GM20000 (cell line): ENCODE data around the gene RPL38.
A peak's percentile ranks its signal among the peaks of the same experiment; 100 is the strongest.

Experiments used
- DNase-seq: peaks from one replicate; pipeline ENCODE4 v3.0.0; 2012; ENCODE audit warnings: low spot score
- TF ChIP-seq, protein P1 (sequence below): IDR thresholded peaks from 2 replicates; pipeline ENCODE4 v1.5.1; 2012; ENCODE audit warnings: mild to moderate bottlenecking, control low read depth; ENCODE audit errors: extremely low read depth, missing control alignments

Gene RPL38

DNA sequence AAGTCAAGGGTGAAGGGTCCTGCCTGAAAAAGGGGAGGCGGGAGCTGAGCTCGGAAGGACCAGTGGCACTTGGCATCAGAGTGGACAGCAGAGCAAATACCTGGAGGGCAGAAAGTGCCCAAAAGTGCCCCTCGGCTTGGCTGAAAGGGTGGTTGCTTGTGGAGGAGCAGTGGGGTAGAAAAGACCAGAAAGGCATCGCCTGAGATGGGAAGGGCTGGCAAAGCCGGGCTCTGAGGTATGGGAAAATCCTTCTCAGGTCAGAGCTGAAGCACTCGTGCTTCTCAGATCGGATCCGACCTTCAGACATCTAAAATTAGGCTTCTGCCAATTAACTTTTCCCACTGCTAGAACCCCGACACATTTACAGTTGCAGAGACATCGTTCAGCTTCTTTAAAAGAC is 1.5 kb upstream of the RPL38 start:
- TF ChIP-seq, protein P1, sequence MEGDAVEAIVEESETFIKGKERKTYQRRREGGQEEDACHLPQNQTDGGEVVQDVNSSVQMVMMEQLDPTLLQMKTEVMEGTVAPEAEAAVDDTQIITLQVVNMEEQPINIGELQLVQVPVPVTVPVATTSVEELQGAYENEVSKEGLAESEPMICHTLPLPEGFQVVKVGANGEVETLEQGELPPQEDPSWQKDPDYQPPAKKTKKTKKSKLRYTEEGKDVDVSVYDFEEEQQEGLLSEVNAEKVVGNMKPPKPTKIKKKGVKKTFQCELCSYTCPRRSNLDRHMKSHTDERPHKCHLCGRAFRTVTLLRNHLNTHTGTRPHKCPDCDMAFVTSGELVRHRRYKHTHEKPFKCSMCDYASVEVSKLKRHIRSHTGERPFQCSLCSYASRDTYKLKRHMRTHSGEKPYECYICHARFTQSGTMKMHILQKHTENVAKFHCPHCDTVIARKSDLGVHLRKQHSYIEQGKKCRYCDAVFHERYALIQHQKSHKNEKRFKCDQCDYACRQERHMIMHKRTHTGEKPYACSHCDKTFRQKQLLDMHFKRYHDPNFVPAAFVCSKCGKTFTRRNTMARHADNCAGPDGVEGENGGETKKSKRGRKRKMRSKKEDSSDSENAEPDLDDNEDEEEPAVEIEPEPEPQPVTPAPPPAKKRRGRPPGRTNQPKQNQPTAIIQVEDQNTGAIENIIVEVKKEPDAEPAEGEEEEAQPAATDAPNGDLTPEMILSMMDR = no peak
- DNase-seq = no peak

DNA sequence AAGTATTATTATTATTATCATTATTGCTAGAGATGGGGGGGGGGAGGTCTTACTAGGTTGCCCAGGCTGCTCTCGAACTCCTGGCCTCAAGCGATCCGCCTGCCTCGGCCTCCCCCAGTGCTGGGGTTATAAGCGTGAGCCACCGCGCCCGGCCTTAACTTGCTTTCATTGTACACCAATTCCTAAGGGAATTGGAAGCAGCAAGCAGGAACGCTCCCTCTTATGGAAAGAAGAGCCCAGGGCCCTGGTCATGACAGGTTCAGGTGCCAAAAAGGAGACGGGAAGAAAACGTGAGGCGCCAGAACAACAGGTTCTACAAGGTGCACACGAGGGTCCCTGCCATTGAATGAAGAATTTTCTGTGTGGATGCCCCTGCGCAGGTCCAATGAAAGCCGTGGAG is 540 bp upstream of the RPL38 start:
- DNase-seq = no peak
- TF ChIP-seq, protein P1 = no peak

DNA sequence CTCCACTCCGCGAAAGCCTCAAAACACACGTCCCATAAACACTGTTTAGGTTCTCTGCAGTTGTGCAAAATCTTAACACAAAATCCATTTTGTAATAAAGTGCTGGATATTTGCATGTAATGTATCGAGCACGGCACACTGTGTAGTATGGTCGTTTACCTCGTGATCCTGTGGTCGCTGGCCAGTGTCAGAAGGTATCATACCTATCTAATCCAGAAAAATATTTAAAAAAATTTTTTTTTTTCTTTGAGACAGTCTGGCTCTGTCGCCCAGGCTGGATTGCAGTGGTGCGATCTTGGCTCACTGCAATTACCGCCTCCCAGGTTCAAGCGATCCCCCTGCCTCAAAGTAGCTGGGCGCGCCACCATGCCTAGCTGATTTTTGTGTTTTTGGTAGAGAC is 996 bp downstream of the RPL38 start:
- DNase-seq = no peak
- TF ChIP-seq, protein P1 = no peak

DNA sequence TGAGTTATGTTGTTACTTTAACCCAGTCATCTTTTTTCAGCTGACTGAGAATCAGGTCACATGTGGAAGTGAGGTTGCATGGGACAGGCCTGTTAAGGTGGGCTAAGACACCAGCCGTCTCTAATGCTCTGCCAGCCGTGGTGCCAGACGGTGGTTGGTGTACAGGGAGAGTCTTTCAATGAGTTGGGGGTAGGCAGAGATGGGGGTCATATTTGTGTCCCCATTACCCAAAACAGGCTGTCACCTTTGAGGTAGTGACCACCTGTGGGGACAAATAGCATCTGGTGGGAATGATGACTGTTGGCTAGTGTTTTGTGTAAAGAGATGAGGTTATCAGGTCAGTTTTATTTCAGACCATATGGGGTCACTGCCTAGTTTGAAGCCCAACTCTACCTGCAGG is 1.8 kb downstream of the RPL38 start:
- TF ChIP-seq, protein P1 = no peak
- no peak for DNase-seq

DNA sequence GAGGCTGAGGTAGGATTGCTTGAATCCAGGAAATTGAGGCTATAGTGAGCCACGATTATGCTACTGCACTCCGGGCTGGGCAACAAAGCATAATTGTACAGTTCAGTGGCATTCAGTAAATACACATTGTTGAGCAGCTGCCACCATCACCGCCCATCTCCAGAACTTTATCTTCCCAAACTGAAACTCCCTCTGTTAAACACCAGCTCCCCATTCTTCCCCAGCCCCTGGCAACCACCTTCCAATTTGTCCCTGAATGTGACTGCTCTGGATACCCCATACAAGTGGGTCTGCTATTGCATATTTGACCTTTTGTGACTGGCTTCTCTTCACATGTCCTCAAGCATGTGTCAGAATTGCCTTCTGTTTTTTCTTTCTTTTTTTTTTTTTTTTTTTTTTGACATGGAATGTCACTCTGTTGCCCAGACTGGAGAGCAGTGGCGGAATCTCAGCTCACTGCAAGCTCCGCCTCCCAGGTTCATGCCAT is 2.9 kb downstream of the RPL38 start:
- TF ChIP-seq, protein P1 = no peak
- DNase-seq = no peak

DNA sequence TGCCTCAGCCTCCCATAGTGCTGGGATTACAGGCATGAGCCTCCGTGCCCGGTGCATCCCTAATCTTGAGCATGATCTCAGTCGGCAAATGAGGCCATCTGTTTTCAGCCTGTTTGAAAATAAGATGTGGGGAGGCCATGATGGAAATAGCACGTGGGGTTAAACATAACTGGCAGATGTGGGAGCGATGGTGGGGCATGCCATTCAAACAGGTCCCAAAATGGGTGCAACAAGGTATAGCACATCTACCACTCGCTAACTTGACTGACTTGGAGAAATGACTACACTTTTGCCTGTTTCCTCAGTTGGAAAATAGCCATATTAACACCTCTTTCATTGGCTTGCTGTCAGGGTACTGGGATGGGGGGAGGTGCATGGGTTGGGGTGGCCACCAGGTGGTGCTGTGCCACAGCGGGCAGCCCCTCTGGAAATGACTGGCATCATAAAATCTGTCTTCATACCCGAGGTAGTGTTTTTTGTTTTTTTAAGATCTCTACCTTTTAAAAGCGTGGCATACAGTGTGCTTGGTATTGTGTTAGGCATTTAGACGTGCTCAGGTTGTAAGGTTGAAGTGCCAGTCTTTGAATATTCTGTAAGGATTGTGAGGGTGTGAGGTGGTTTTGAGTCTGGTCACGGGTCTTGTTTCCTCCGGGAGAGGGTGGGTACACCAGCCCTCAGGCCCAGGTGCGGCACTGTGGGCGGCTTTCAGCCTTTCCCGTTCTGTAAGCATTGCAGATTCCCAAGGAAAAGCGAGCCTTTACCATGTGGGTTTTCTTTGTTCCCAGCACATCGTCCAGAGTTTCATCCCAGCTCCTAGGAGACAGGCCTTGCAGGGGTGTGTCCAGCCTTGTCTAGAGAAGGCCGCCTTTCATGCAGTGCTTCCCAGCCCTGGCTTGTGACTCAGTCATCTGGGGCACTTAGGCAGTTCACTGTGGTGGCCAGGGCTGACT is 7.0 kb downstream of the RPL38 start:
- TF ChIP-seq, protein P1 = peak; percentile 77
- DNase-seq = peak; percentile 85

DNA sequence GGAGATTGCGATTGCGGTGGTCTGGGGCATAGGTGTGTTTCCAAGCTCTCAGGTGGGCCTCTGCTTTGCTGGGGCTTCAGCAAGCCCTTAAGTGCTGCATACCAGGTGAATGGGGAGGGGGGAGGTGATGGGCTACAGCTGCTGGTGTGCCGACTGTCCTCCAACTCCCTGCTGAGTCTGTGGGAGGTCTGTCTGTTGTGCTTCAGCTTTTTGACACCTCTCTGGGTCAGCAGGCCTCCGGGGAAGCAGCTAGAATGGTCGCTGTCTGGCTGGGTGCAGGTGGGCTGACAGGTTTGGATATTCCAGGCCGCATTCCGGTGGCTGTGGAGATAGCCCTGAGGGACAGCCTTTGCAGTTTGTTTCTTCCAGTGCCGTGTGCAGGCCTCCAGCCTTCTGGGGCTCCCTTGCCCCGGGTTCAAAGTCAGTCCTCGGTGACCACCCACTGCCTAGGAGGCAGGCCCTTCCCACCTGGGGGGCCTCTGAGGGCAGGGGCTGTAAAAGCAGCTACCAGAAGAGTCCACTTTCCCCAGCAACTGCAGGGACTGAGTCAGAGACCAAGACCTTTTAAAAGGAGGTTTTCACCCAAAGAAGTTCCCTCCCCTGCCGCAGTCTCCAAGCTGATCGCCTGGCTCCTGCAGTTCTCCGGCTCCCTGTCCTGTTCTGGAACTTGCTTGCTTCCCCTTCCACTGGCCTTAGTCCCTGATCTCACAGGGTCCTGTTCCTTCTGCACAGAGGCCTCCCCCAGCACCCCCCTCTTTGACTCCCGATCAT is 7.8 kb downstream of the RPL38 start:
- TF ChIP-seq, protein P1 = no peak
- no peak for DNase-seq
